ENCODE data around the gene ITFG2. TPM values are rescaled to one million over a fixed set of nuclear protein-coding genes. Genes with fewer than 3 reads are reported as not detected.

ITFG2 gene
- total and polyA plus RNA-seq, 2 of the 13 experiments (the other 11 are each of a cell fraction or from before 2014, with no cell fraction given) = 14.8 to 15.5 TPM

DNA sequence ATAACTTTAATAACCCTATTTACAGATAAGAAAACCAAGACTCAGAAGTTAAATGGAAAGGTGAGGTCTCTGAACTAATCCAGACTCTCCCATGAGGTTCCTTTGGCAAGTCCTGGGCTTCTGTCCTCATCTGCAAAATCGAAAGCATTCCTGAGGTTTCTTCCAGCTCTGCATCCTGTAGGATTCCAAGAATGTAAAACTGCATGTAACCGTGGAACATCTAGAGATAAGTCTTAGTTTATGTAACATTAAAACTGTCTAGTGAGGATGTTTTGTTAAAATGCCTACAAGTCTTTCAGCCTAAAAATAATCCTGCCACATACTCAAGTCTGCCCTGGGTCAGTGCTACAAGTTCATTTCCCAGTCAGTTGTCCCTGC, 7.3 kb upstream of the ITFG2 start (continued):
- TF ChIP-seq, protein P1, sequence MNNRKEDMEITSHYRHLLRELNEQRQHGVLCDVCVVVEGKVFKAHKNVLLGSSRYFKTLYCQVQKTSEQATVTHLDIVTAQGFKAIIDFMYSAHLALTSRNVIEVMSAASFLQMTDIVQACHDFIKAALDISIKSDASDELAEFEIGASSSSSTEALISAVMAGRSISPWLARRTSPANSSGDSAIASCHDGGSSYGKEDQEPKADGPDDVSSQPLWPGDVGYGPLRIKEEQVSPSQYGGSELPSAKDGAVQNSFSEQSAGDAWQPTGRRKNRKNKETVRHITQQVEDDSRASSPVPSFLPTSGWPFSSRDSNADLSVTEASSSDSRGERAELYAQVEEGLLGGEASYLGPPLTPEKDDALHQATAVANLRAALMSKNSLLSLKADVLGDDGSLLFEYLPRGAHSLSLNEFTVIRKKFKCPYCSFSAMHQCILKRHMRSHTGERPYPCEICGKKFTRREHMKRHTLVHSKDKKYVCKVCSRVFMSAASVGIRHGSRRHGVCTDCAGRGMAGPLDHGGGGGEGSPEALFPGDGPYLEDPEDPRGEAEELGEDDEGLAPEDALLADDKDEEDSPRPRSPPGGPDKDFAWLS (CRISPR knock-in tag; IDR thresholded peaks at IDR 0.05; ENCODE audit: borderline replicate concordance) = no peak
- no peak for TF ChIP-seq PRMT3 (CRISPR knock-in tag; IDR thresholded peaks at IDR 0.05; ENCODE audit: borderline replicate concordance, low read depth)
- TF ChIP-seq, protein P2, sequence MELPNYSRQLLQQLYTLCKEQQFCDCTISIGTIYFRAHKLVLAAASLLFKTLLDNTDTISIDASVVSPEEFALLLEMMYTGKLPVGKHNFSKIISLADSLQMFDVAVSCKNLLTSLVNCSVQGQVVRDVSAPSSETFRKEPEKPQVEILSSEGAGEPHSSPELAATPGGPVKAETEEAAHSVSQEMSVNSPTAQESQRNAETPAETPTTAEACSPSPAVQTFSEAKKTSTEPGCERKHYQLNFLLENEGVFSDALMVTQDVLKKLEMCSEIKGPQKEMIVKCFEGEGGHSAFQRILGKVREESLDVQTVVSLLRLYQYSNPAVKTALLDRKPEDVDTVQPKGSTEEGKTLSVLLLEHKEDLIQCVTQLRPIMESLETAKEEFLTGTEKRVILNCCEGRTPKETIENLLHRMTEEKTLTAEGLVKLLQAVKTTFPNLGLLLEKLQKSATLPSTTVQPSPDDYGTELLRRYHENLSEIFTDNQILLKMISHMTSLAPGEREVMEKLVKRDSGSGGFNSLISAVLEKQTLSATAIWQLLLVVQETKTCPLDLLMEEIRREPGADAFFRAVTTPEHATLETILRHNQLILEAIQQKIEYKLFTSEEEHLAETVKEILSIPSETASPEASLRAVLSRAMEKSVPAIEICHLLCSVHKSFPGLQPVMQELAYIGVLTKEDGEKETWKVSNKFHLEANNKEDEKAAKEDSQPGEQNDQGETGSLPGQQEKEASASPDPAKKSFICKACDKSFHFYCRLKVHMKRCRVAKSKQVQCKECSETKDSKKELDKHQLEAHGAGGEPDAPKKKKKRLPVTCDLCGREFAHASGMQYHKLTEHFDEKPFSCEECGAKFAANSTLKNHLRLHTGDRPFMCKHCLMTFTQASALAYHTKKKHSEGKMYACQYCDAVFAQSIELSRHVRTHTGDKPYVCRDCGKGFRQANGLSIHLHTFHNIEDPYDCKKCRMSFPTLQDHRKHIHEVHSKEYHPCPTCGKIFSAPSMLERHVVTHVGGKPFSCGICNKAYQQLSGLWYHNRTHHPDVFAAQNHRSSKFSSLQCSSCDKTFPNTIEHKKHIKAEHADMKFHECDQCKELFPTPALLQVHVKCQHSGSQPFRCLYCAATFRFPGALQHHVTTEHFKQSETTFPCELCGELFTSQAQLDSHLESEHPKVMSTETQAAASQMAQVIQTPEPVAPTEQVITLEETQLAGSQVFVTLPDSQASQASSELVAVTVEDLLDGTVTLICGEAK (IDR thresholded peaks at IDR 0.05) = no peak
- TF ChIP-seq, protein P2 (CRISPR knock-in tag; IDR thresholded peaks at IDR 0.05) = no peak
- TF ChIP-seq, protein P3, sequence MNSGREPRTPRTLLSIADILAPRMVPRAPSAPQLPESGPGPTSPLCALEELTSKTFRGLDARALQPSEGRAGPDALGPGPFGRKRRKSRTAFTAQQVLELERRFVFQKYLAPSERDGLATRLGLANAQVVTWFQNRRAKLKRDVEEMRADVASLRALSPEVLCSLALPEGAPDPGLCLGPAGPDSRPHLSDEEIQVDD (CRISPR knock-in tag; IDR thresholded peaks at IDR 0.05; ENCODE audit: borderline replicate concordance) = no peak
- no peak for TF ChIP-seq HDAC6 (IDR thresholded peaks at IDR 0.05; ENCODE audit: low read depth, low read length)
- TF ChIP-seq BORCS8-MEF2B (CRISPR knock-in tag; IDR thresholded peaks at IDR 0.05) = no peak
- TF ChIP-seq ASH2L (IDR thresholded peaks at IDR 0.05; ENCODE audit: insufficient read length, low read depth, low read length) = no peak
- TF ChIP-seq, protein P4, sequence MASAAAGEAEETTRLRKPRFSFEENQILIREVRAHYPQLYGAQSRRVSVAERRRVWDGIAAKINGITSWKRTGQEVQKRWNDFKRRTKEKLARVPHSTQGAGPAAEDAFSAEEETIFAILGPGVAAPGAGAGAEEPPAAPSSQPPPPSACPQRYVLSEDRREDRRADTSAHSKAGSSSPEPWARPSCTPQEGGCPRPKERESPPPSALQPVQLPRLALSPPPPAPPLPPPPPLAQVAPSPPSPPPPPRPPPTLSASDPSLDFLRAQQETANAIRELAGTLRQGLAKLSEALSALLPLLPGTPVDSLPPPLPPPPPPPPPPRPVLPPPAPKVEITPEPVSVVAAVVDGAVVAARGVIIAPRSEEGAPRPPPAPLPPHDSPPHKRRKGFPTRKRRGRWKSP (CRISPR knock-in tag; IDR thresholded peaks at IDR 0.05) = no peak
- no peak for TF ChIP-seq ZNF552 (CRISPR knock-in tag; IDR thresholded peaks at IDR 0.05; ENCODE audit: borderline replicate concordance)
- TF ChIP-seq KLF15 (CRISPR knock-in tag; IDR thresholded peaks at IDR 0.05; ENCODE audit: borderline replicate concordance) = no peak
- TF ChIP-seq, protein P5, sequence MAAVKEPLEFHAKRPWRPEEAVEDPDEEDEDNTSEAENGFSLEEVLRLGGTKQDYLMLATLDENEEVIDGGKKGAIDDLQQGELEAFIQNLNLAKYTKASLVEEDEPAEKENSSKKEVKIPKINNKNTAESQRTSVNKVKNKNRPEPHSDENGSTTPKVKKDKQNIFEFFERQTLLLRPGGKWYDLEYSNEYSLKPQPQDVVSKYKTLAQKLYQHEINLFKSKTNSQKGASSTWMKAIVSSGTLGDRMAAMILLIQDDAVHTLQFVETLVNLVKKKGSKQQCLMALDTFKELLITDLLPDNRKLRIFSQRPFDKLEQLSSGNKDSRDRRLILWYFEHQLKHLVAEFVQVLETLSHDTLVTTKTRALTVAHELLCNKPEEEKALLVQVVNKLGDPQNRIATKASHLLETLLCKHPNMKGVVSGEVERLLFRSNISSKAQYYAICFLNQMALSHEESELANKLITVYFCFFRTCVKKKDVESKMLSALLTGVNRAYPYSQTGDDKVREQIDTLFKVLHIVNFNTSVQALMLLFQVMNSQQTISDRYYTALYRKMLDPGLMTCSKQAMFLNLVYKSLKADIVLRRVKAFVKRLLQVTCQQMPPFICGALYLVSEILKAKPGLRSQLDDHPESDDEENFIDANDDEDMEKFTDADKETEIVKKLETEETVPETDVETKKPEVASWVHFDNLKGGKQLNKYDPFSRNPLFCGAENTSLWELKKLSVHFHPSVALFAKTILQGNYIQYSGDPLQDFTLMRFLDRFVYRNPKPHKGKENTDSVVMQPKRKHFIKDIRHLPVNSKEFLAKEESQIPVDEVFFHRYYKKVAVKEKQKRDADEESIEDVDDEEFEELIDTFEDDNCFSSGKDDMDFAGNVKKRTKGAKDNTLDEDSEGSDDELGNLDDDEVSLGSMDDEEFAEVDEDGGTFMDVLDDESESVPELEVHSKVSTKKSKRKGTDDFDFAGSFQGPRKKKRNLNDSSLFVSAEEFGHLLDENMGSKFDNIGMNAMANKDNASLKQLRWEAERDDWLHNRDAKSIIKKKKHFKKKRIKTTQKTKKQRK (IDR thresholded peaks at IDR 0.05; ENCODE audit: low read length) = no peak
